MV-4-11 (cell line): ENCODE results near the gene GCC1.

Experiments
- DNase-seq: peaks from one replicate; lab custom pipeline; 2025; lab: John Stamatoyannopoulos, UW

GCC1 gene, protein sequence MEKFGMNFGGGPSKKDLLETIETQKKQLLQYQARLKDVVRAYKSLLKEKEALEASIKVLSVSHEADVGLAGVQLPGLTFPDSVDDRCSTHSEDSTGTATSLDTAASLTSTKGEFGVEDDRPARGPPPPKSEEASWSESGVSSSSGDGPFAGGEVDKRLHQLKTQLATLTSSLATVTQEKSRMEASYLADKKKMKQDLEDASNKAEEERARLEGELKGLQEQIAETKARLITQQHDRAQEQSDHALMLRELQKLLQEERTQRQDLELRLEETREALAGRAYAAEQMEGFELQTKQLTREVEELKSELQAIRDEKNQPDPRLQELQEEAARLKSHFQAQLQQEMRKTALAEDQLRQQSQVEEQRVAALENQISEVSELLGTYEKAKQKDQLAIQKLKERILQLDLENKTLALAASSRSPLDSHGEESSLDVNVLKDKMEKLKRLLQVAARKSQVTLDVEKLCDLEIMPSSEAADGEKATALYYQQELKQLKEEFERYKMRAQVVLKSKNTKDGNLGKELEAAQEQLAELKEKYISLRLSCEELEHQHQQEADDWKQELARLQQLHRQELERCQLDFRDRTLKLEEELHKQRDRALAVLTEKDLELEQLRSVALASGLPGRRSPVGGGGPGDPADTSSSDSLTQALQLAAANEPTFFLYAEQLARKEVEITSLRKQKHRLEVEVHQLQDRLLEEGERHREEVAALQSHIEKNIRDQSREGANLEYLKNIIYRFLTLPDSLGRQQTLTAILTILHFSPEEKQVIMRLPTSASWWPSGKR

DNA sequence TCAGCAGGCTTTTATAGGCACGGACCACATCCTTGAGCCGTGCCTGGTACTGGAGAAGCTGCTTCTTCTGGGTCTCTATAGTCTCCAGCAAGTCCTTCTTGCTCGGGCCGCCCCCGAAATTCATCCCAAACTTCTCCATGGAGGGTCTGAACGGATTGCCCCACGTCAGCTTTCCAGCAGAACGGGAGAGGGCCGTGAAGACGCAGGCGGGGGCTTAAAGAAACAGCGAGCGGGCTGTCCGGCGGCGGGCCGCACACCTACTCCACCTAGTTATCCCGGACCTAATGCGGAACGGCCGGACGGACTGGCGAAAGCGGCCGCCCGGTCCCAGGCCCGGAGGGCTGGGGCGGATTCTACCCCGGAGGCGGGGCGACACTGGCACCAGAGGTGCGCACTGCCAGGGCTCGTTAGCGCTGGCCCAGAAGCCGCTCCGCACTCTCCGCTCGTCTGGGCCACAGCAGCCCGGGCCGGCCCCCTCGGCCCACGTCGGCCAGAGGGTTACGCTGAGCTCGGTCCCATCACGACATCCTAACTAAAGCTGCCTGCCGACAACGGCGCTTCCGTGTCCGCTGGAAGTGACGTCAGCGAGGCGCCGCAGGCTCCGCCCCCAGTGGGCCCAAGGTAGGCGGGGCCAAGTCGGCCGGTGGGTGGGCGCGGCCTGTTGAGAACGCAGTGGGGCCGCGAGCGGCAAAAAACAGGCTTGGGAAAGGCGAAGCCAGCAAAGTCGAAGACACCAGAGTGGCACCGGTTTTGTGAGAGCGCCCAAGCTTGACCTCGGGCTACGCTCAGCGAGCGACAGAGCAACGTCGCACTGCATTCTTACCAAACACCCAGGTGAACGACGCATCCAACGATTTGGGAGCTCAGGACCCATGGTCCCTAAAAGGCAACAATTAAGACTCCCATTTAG is at the start of gene GCC1:
TSS of gene GCC1 (minus strand) at position 553 of the 910 bp plus-strand sequence. CDS start at position 139, 414 bp downstream.
- peak; percentile 77 for DNase-seq

DNA sequence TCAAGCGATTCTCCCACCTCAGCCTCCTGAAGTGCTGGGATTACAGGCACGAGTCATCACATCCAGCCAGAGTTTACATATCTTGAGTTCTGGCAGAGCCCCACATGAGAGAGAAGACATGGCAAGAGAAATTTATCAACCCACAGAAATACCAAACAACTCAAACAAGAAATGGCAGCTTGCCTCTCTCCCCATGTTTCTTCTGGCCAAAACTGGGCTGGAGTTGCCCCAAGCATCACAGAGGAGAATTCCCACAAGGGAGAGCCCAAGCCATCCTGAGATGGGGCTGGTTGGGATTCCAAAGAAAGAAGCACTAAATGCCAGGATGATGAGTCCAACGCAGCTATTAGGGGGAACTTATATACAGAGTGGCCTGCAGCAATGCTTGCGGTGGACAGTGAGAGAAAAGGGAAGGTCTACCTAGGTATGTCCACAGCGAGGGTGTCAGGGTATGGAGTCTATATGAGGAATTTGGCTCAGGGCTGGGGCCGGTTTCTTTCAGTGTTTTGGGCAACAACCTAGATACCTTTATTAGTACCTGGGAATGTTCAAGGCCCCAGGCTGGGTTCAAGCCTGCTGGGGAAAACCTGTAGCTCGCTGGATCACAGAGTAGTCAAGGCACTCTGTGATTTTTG is 47.0 kb upstream of the GCC1 start:
- no peak for DNase-seq

DNA sequence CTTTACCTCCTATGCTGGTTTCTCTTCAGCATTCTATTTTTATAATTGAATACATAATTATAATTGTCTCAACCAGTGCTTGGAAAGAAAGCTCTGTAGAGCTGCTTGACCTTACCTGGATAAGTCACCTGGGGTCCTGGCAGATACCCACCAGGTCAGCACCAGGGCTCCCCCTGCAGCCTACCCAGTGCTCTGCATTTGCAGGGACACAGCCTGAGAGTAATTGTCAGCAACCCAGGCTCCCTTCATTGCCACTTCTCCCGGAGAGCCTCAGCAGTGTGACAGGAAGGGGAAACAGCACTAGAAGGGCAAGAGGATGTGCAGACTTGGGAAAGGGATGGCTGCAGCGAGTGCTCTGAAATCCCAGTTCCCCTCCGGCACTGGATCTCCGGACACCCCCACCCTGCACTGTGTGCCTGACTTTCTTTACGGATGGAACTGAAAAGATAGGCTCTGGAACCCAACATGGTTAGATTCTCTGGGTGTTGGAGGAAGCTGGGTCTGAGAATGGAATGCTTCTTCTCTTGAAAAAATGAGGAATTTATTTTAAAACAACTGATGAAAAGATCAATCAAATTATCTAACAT is 44.0 kb upstream of the GCC1 start:
- peak; percentile 28 for DNase-seq

DNA sequence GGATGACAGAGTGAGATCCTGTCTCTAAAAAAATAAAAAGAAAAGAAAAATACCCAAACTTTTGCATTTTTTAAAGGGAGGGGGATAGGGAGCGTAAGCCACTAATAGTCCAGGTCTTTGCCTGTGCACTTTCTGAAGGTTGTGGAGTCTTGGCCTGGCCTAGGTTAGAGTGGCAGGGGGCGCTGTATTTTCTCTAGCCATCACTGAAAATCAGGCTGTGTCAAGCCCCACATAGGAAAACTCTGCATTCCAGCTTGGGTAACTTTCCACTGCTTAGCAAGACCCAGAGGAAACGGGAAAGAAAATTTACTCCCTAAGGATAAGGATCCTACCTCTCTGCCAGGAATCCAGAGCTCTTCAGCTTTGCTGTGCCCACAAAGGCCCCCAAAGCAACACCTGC is 43.0 kb upstream of the GCC1 start:
- DNase-seq: no peak

DNA sequence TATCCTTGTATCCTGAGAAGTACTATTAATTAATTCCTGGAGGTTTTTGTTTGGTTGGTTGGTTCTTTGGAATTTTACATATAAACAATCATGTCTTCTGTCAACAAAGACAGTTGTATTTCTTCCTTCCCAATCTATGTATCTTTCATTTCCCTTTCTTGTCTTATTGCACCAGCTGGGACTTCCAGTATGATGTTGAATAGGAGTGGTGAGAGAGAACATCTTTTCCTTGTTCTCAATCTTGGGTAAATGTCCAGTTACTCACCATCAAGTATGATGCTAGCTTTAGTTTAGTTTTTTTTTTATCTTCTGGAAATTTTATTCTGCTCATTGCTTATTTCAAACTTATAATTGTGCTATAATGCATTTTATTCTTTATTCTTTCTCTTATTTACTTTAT is 39.9 kb upstream of the GCC1 start:
- peak; percentile 3 for DNase-seq

DNA sequence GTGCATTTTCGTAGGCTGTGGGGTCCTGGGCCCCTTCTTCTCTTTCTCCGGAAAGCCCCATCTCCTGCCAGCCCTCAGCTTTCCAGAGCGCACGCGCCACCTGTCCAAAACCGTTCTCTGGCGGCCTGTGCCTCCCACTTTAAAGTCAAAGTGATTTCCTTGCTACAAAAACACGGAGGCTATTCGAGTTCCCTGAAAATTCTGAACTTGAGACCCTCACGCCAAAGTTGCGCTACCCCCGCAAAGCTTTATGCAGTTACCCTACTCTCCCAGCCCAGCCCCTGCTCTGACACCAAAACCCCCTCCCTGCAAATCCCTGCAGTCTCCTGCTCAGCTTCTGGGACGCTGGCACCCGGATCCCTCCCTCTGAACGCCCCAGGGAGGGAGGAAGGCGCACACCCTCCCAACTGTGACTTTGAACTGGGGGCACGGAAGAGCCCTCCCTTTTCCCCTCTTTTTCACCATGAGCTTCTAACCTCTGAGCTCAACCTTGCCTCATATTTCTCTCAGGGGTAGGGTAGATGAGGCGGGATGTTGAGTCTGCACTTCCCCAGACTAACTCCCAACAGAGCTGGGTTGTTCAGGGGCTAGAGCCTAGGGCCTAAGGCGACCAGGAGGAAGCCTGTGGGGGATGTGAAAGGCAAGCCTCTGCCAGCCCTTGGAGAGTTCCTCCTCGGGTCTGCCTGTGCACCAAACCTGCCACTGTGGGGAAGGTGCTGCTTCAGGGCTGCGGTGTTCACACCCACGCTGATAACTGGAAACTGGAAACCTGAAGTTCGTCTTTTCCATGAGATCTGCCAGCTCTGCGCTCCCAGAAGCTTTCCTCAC is 35.2 kb upstream of the GCC1 start:
- DNase-seq: peak; percentile 48

DNA sequence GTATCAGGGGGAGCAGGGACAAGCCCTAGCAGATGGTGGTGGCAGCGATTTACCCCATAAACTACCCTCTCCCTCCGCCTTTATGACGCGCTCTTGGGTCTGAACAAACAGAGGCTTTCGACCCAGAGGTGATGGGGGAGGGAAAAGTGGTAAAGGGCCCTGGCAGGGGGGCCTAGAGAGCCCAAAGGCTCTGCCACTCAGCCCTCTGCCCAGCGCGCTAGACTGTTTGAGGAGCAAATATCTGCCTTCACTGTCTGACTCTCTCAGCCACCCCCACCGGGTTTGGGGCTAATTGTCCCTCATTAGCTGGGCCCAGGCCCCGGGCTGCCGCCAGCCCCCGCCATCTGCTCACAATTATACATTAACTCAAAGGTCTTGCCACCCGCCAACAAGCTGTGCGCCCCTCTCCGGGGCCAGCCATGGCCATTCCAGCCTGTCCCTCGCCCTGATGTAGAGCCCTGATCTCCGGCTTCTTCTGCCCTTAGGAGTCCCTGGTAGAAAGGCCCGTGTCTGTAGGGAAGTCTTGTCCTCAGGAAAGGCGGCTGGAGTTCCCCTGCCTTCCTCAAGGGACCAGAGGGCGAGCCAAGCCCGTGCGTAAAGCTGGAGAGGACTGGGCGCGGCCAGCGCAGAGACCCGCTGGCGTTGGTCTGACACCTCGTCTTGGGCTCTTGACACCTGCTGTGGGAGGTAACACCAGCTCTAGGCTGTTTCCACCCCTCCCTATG is 34.4 kb upstream of the GCC1 start:
- DNase-seq: no peak

DNA sequence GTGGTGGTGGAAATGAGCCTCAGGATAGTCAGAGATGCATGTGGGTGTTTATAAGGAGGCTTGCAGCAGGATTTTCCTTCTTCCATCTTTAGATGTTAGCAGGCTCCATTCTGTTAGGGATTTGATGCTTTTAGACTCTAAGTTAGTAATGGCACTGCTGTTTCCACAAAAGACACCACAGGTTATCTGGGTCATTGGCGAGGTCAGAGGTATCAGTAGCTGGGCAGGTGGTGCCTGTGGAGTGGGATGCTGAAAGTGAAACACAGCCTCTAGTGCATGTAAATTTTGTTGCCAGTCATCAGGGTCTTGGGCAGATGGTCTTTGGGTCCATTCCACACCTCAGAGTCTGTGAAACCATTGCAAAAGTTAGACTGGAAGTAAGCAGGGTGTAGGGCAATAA is 33.4 kb upstream of the GCC1 start:
- no peak for DNase-seq

DNA sequence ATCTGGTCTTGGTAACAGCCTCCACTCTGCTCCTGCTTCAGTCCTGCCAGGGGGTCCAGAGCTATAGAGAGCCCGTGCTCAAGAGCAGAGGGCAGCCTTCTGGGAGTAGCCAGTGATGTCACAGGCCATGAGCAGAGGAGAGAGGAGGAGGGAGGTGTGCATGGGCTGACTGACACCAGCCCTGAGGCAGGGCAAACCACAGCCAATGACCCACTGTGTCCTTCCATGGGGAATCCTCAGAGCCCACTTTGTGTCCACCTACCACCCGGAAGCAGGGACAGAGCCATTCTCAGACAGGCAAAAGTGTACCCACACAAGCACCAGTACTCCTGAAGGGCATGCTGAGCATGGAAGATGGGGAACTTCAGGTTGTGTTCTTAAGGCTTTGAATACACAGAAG is 32.6 kb upstream of the GCC1 start, which contains the start of gene PAX4:
TSS of gene PAX4 (minus strand) at position 101 of the 400 bp plus-strand sequence. CDS start 2,214 bp downstream, outside the sequence.
- DNase-seq: no peak

DNA sequence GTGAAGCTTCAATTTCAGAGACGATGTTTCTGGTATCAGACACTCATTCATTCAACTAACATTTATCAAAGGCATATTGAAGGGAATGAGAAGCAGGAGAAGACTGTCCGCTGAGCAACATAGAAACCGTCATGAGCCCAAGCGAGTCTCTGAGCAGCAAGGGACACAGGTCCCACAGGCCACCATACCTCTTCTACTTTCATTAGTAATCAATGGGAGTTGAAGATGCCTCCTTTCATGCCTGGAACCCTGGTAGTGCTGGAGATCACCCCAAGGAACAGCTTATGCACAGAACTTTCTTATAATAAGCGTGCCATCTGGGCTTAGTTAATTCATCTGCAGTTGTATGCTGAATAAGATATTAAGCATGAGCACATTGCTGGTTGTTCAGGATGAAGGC is 31.3 kb upstream of the GCC1 start:
- DNase-seq: no peak

DNA sequence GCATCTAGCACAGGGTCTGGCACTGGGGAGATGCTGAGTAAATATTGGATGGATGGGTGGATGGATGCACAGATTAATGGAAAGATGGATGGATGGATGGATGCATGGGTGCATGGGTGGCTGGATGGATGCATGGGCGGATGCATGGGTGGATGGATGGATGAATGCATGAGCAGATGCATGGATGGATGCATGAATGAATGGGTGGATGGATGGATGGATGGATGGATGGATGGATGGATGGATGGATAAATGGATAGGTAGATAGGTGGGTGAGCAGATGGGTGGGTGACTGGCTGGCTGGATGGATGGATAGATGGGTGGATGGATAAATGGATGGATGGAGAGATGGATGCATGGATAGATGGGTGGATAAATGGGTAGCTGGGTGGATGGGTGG is 26.9 kb upstream of the GCC1 start:
- DNase-seq: no peak

DNA sequence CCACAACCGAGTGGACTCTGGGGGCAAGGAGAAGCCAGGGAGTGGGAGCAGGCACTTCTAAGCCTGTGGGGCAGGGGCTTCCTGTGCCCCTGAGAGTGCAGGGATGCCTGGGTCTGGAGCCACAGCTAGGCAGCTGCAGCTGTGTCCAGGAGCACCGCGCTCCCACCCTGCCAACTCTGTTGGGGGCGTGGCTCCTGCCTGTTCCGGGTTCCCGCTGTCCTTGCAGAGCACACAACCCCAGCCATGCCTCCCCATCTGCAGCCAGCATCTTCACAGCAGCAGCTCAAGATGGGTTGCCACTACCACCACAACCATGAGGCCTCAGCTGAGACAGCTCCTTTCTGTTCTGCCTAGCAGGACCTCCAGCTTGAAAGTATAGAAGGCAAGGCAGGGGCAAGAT is 23.9 kb upstream of the GCC1 start:
- DNase-seq: no peak

DNA sequence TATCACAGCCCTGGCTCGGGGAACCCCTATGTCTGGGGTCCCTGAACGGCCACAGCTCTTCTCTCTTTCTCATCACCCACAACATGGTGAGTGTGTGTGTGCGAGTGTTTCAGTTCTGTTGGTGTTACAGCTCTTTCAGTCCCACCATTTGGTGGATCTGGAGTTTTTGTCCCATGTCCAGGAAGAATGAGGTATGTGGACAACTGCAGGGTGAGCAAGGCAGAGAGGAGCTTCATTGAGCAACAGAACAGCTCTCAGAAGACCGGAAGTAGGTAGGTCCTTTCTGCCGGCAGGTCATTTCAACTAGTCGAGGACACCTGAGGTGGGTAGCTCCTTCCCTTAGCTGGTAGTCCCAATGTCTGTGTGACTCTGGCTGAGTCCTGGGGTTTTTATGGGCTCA is 23.1 kb upstream of the GCC1 start:
- DNase-seq: no peak

DNA sequence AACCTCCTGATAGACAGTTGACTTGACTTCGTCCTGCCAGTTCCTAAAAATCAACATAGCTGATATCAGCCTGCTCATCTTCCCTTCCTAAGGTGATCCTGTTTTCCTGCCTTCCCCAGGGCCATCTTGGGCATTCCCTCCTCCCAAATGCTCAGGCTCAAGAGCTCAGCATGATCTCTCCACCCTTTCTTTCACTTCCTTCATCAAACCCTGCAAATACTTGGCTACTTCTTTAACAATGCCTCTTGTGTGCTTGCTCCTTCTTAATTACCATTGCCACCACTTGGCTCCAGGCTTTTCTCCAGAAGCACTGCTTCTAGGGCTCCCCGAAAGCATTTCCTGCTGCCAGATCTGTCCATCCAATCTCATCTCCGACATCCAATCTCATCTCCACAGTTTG is 15.5 kb upstream of the GCC1 start:
- DNase-seq: no peak

DNA sequence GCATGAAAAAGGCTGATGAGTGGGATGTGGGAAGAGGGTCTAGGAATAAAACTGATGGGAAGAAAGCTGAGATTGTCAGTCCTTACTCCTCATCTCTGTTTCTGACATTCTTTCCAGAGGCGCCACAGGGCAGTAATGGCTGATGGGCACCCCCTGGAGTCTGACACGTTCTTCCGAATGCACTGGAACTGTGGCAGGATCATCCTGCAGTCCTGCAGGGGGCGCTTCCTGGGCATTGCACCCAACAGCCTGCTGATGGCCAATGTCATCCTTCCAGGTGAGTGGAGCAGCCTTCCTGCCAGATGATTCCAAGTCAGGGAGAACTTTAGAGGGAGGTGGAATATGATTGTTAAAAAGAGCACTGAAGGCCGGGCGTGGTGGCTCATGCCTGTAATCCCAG is 12.9 kb upstream of the GCC1 start:
- DNase-seq: no peak

DNA sequence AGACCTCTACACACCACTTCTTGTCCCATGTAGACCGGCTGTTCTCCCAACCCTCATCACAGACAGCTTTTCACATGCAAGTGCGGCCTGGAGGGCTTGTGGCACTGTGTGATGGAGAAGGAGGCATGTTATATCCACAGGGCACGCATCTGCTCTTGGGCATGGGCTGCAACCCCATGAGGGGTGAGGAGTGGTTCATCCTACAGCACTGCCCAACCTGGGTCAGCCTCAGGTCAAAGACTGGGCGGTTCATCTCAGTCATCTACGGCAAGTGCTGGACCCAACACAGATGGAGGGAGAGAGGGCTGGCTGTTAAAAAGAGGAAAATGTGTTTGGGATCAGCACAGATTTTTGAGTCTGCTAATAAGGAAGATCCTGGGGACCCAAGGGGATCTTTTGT is 10.3 kb upstream of the GCC1 start:
- DNase-seq: no peak

DNA sequence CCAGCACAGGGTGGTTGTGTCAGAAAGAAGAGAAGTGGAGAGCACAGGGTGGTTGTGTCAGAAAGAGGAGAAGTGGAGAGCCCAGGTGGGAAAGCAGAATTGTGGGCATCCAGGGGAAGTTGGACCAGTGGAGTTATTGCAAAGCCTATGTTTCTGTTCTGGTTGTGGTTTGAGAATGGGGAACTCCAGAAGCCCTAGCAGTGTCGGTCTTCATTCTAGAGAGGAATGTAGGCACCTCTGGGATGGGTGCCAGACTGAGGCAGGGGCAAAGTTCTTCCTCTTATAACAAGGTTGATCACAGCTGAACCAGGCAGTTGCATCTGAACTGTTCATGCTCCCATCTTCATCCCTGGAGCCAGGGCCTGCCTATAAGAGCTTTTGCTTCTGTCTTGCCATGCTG is 9.1 kb upstream of the GCC1 start:
- DNase-seq: peak; percentile 98

DNA sequence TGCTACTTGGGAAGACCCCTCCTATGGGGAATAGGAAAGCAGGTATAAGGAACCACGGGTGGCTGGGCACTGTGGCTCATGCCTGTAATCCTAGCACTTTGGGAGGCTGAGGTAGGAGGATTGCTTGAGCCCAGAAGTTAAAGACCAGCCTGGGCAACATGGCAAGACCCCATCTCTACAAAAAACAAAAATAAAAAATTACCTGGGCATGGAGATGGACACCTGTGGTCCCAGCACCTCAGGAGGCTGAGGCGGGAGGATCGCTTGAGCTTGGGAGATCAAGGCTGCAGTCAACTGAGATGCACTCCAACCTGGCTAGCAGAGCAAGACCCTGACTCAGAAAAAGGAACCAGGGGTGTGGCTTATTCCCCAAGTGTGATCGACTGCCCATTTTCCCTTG is 7.2 kb upstream of the GCC1 start:
- no peak for DNase-seq

DNA sequence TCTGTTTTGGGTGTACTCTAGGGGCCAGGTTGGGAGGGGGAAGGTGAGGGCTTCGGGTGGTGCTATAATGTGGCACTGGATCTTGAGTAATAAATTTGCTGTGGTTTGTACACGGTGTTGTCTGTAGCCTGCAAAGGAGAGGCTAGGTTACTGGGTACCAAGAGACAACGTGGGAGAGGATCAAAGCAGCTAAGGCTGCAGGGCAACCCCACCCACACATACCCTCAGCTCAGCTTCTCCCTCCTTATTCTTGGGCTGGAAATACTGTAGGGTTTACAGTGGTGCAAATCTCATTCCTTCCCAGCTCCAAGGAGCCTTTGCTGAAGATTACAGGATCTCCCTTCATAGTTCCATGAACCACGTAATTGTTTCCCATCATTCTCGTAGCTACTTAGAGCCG is 6.2 kb upstream of the GCC1 start:
- DNase-seq: no peak

DNA sequence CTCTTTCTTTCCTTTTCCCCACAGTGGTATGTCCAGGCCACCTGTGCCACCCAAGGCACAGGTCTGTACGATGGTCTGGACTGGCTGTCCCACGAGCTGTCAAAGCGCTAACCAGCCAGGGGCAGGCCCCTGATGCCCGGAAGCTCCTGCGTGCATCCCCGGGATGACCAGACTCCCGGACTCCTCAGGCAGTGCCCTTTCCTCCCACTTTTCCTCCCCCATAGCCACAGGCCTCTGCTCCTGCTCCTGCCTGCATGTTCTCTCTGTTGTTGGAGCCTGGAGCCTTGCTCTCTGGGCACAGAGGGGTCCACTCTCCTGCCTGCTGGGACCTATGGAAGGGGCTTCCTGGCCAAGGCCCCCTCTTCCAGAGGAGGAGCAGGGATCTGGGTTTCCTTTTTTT is 5.8 kb upstream of the GCC1 start:
- DNase-seq: no peak
